Measurements from ENCODE around the gene CFAP65.

DNA sequence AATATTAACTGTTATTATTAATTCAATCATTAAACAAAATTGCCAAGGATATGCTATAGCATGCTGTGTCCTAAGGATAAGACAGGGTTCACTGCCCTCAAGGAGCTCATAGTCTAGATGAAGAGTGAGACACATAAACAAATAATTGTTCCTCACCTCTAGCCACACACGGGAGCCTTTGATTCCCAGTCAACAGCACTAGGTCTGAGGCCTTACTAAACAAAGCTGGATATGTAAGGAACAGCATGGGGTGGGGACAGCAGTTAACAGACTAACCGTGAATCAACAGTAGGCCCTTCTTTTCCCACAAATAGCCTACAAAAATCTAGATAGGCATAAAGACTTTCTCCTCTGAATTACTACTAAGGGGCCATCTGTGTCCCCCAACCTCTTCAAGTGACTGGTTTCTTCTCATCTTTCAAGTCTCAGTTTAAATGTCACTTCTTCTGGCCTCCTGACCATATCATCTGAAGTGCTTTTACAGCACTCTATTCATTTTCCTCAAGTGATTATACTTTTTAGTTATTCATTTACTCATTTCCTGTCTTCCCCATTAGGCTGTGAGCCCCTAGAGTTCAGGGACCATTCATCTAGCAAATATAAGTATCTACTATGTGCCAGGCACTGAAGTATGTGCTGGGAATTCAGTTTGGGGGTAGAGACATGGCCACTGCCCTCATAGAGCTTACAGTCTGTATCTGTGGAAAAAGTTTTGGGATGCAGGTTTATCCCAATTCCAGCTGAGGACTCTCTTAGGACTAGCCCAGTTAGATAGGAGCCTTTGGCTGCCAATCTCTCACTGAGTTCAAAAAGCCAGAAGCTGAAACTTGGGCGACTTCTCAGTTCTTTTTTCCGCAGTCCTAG, 49.4 kb upstream of the CFAP65 start:
- no peak for TF ChIP-seq CTCF (IDR thresholded peaks at IDR 0.05)
- TF ChIP-seq EP300 (IDR thresholded peaks at IDR 0.05), result no peak
- no peak for TF ChIP-seq POLR2AphosphoS5 (IDR thresholded peaks at IDR 0.05)

Measured in gastroesophageal sphincter (tissue), 3 donors.